Bronchial epithelial cell (primary cell): ENCODE data around the gene NAPA. TPM values are rescaled to one million over a fixed set of nuclear protein-coding genes. Genes with fewer than 3 reads are reported as not detected.

Source experiments
- DNase-seq: peaks from one replicate; pipeline ENCODE4 v3.0.0-alpha.2; 2010; ENCODE audit warnings: low read depth
- FAIRE-seq: peaks from 2 replicates; lab custom pipeline; 2011; peaks lifted over from hg19 to GRCh38; lab: Jason Lieb, UNC
- H3K27me3 ChIP-seq: 2 replicates; pipeline ENCODE4 v1.5.1; 2011; ENCODE audit warnings: low read length; ENCODE audit not compliant: control insufficient read depth, insufficient read depth
- H3K36me3 ChIP-seq: 2 replicates; pipeline ENCODE4 v1.5.1; 2011; ENCODE audit warnings: low read length; ENCODE audit not compliant: control insufficient read depth, insufficient read depth
- H3K4me3 ChIP-seq: 2 replicates; pipeline ENCODE4 v1.5.1; 2011; ENCODE audit warnings: mild to moderate bottlenecking, low read depth, low read length, control low read depth
- CTCF ChIP-seq: IDR thresholded peaks from 2 replicates; pipeline ENCODE4 v1.5.1; 2011; ENCODE audit warnings: mild to moderate bottlenecking, moderate library complexity, low read length, control low read depth, inconsistent platforms; ENCODE audit not compliant: insufficient read depth, severe bottlenecking
- total RNA-seq: library from RNA; depleted of rRNA; stranded (reverse); fragments of >200 nt; gene quantifications from 2 replicates; pipeline ENCODE4 v1.2.1, GENCODE V29; 2014

NAPA gene
- total RNA-seq, 1 donor from 2014 or later, result 33.2 TPM

GRCh38 chr19:47492137-47492533, 22.7 kb downstream of the NAPA start:
- DNase-seq, result no peak
- no peaks in the 10 kb centered on the region for H3K27me3 ChIP-seq
- no peak for TF ChIP-seq CTCF
- peaks cover 24% of the 10 kb centered on the region for H3K36me3 ChIP-seq
- no peak for FAIRE-seq
- H3K4me3 ChIP-seq, result no peak overlapping the region

- FAIRE-seq (no peak), DNase-seq (no peak)
- Histone ChIP-seq H3K27me3 (no peaks in the 10 kb centered on the region), H3K36me3 (peaks cover 22% of the 10 kb centered on the region), H3K4me3 (no peak overlapping the region)
- no peak for TF ChIP-seq CTCF
Measured at GRCh38 chr19:47491358-47492136, 23.3 kb downstream of the NAPA start.

- H3K27me3 ChIP-seq, result no peaks in the 10 kb centered on the region
- peaks cover 18% of the 10 kb centered on the region for H3K36me3 ChIP-seq
- DNase-seq, result no peak
- no peak for TF ChIP-seq CTCF
- no peak for FAIRE-seq
- H3K4me3 ChIP-seq, result no peak overlapping the region
Measured at GRCh38 chr19:47490847-47491246, 24.0 kb downstream of the NAPA start.

- FAIRE-seq (peak; percentile 99), DNase-seq (no peak)
- Histone ChIP-seq H3K27me3 (no peaks in the 10 kb centered on the region), H3K36me3 (peaks cover 17% of the 10 kb centered on the region), H3K4me3 (no peak overlapping the region)
- no peak for TF ChIP-seq CTCF
Measured at GRCh38 chr19:47490031-47490430, 24.8 kb downstream of the NAPA start.

GRCh38 chr19:47489072-47489914, 25.6 kb downstream of the NAPA start:
- H3K27me3 ChIP-seq, result no peaks in the 10 kb centered on the region
- H3K4me3 ChIP-seq, result no peak overlapping the region
- no peak for FAIRE-seq
- H3K36me3 ChIP-seq, result peaks cover 17% of the 10 kb centered on the region
- no peak for DNase-seq
- TF ChIP-seq CTCF, result no peak
